Common myeloid progenitor, CD34-positive (primary cell): ENCODE measurements around the gene MTX1.

ENCODE experiments used
- CTCF ChIA-PET: fragments of 350-600 bp; sonication (Branson Sonifier 250); formaldehyde crosslinking; loops from one replicate; lab custom pipeline; 2021; ENCODE audit warnings: antibody characterized with exemption; lab: Charles Lee
- POLR2A ChIA-PET: fragments of 350-600 bp; sonication (Branson Sonifier 250); formaldehyde crosslinking; loops from one replicate; lab custom pipeline; 2021; ENCODE audit warnings: antibody characterized with exemption; lab: Charles Lee
- DNase-seq, 3 donors: peaks; one replicate each; pipeline versions ENCODE4 v3.0.0 to v3.0.0-alpha.2; 2013
- H3K27ac ChIP-seq, 2 experiments: 1 replicate in 1 of 2; 2 replicates in 1 of 2; pipeline ENCODE4 v1.7.0; 2013; ENCODE audit warnings: inconsistent platforms in 2 of 2, low read length in 2 of 2, mild to moderate bottlenecking in 2 of 2, low read depth in 1 of 2, moderate library complexity in 1 of 2; ENCODE audit not compliant: severe bottlenecking in 2 of 2, insufficient read depth in 1 of 2, poor library complexity in 1 of 2
- H3K27me3 ChIP-seq, 5 experiments: replicated peaks in 2 of 5; 1 replicate in 3 of 5; 2 replicates in 2 of 5; pipeline versions ENCODE4 v1.6.1 to v1.7.0; 2013; ENCODE audit warnings: low read length in 4 of 5, mild to moderate bottlenecking in 2 of 5, moderate library complexity in 2 of 5, inconsistent platforms in 1 of 5; ENCODE audit not compliant: insufficient read depth in 5 of 5, control insufficient read depth in 4 of 5
- H3K36me3 ChIP-seq, 4 experiments: 1 replicate in 2 of 4; 2 replicates in 2 of 4; pipeline versions ENCODE4 v1.6.1 to v1.7.0; 2013; ENCODE audit warnings: low read length in 3 of 4, control low read depth in 1 of 4, mild to moderate bottlenecking in 1 of 4; ENCODE audit not compliant: control insufficient read depth in 4 of 4, insufficient read depth in 4 of 4
- H3K4me1 ChIP-seq, 4 experiments: 1 replicate in 3 of 4; 2 replicates in 1 of 4; pipeline versions ENCODE4 v1.6.1 to v1.7.1; 2013; ENCODE audit warnings: low read length in 3 of 4, mild to moderate bottlenecking in 3 of 4, control low read depth in 1 of 4, inconsistent platforms in 1 of 4, moderate library complexity in 1 of 4; ENCODE audit not compliant: control insufficient read depth in 4 of 4, insufficient read depth in 4 of 4; ENCODE audit errors: control extremely low read depth in 1 of 4
- H3K4me3 ChIP-seq, 7 experiments: 1 replicate in 4 of 7; 2 replicates in 3 of 7; pipeline versions ENCODE4 v1.5.1 to v1.7.0; 2013; ENCODE audit warnings: mild to moderate bottlenecking in 7 of 7, low read length in 6 of 7, moderate library complexity in 6 of 7, inconsistent platforms in 2 of 7, low read depth in 2 of 7, control low read depth in 1 of 7; ENCODE audit not compliant: insufficient read depth in 4 of 7, control insufficient read depth in 1 of 7; ENCODE audit errors: extremely low read depth in 1 of 7
- H3K9me3 ChIP-seq, 5 experiments: 1 replicate in 4 of 5; 2 replicates in 1 of 5; pipeline versions ENCODE4 v1.6.1 to v1.7.1; 2013; ENCODE audit warnings: low read length in 4 of 5, mild to moderate bottlenecking in 2 of 5, inconsistent platforms in 1 of 5, low read depth in 1 of 5, moderate library complexity in 1 of 5; ENCODE audit not compliant: control insufficient read depth in 4 of 5, insufficient read depth in 2 of 5; ENCODE audit errors: control extremely low read depth in 1 of 5
- WGBS: methylation state at CpG from one replicate; pipeline ENCODE4 v1.1.5; 2013; ENCODE audit not compliant: insufficient coverage; 5-methylcytosine and 5-hydroxymethylcytosine counted together

The MTX1 gene

GRCh38 chr1:155177192-155177917, 31.1 kb upstream of the MTX1 start:
- no peak overlapping the region for H3K27ac ChIP-seq
- no peak overlapping the region for H3K4me3 ChIP-seq
- DNase-seq, result no peak
- ChIA-PET CTCF (interaction anchor here (0.7 to 9.5 kb wide), 16 partner anchors 10 to 415 kb away, joined by 3 to 130 read pairs (median 4); partner anchors contain the start of genes FDPS, MTX1 and THBS3), POLR2A (no interaction called here)
- H3K4me1 ChIP-seq, result peaks cover 0 to 42% (median 34%) of the 10 kb centered on the region in 4 experiments
- H3K9me3 ChIP-seq, result no peaks in the 10 kb centered on the region
- H3K27me3 ChIP-seq, result no peaks in the 10 kb centered on the region
- H3K36me3 ChIP-seq, result peaks cover 7 to 53% (median 19%) of the 10 kb centered on the region in 4 experiments
- WGBS, result 87% methylated on average over 10 of the region's 11 CpGs

- no peaks in the 10 kb centered on the region for H3K9me3 ChIP-seq
- H3K27ac ChIP-seq, result no peak overlapping the region
- 96% methylated on average over 9 of the region's 9 CpGs for WGBS
- H3K36me3 ChIP-seq, result peaks cover 7 to 54% (median 19%) of the 10 kb centered on the region in 4 experiments
- ChIA-PET POLR2A (no interaction called here), CTCF (interaction anchor here (1.0 to 9.5 kb wide), 12 partner anchors 10 to 414 kb away, joined by 3 to 130 read pairs (median 5); partner anchors contain the start of genes MTX1 and THBS3)
- no peak for DNase-seq
- H3K27me3 ChIP-seq, result no peaks in the 10 kb centered on the region
- no peak overlapping the region for H3K4me3 ChIP-seq
- H3K4me1 ChIP-seq, result peaks cover 0 to 39% (median 30%) of the 10 kb centered on the region in 4 experiments
These were observed 30.6 kb upstream of the MTX1 start for GRCh38 chr1:155177918-155178281.

GRCh38 chr1:155178441-155179111, 29.9 kb upstream of the MTX1 start:
- CTCF ChIA-PET, result interaction anchor here (0.9 to 9.5 kb wide), 7 partner anchors 9 to 413 kb away, joined by 3 to 130 read pairs (median 5); partner anchors contain the start of genes MTX1 and THBS3
- WGBS, result 92% methylated on average over 27 of the region's 30 CpGs
- H3K27me3 ChIP-seq, result no peaks in the 10 kb centered on the region
- no peak for DNase-seq
- H3K36me3 ChIP-seq, result peaks cover 7 to 58% (median 19%) of the 10 kb centered on the region in 4 experiments
- H3K27ac ChIP-seq, result no peak overlapping the region
- H3K4me1 ChIP-seq, result peaks cover 0 to 36% (median 26%) of the 10 kb centered on the region in 4 experiments
- H3K4me3 ChIP-seq, result no peak overlapping the region
- POLR2A ChIA-PET, result no interaction called here
- H3K9me3 ChIP-seq, result no peaks in the 10 kb centered on the region

- no peak for DNase-seq
- H3K9me3 ChIP-seq, result no peaks in the 10 kb centered on the region
- 96% methylated on average over 25 of the region's 31 CpGs for WGBS
- H3K4me3 ChIP-seq, result no peak overlapping the region
- no peaks in the 10 kb centered on the region for H3K27me3 ChIP-seq
- H3K4me1 ChIP-seq, result peaks cover 0 to 28% (median 19%) of the 10 kb centered on the region in 4 experiments
- no peak overlapping the region for H3K27ac ChIP-seq
- H3K36me3 ChIP-seq, result peaks cover 7 to 63% (median 19%) of the 10 kb centered on the region in 4 experiments
- ChIA-PET CTCF (interaction anchor here (0.9 to 9.5 kb wide), 5 partner anchors 10 to 91 kb away, joined by 3 to 130 read pairs (median 4); no protein-coding TSS in a partner anchor), POLR2A (no interaction called here)
These were observed 29.1 kb upstream of the MTX1 start for GRCh38 chr1:155179112-155180031.

- H3K9me3 ChIP-seq, result no peaks in the 10 kb centered on the region
- peaks cover 0 to 9% (median 6%) of the 10 kb centered on the region in 4 experiments for H3K4me1 ChIP-seq
- no peak overlapping the region for H3K4me3 ChIP-seq
- H3K36me3 ChIP-seq, result peaks cover 7 to 67% (median 20%) of the 10 kb centered on the region in 4 experiments
- ChIA-PET CTCF (interaction anchor here (9.5 kb wide), 1 partner anchor 13 kb away, joined by 130 read pairs; no protein-coding TSS in a partner anchor), POLR2A (no interaction called here)
- DNase-seq, result no peak
- over 99% methylated on average over 17 of the region's 18 CpGs for WGBS
- H3K27me3 ChIP-seq, result no peaks in the 10 kb centered on the region
- H3K27ac ChIP-seq, result no peak overlapping the region
These were observed 27.0 kb upstream of the MTX1 start for GRCh38 chr1:155181371-155182051.

GRCh38 chr1:155182052-155182550, 26.4 kb upstream of the MTX1 start:
- ChIA-PET CTCF (no interaction called here), POLR2A (no interaction called here)
- Histone ChIP-seq H3K27me3 (no peaks in the 10 kb centered on the region), H3K36me3 (peaks cover 7 to 63% (median 19%) of the 10 kb centered on the region in 4 experiments), H3K9me3 (no peaks in the 10 kb centered on the region), H3K4me1 (peaks cover 0 to 9% (median under 1%) of the 10 kb centered on the region in 4 experiments), H3K4me3 (no peak overlapping the region), H3K27ac (no peak overlapping the region)
- 100% methylated on average over 5 of the region's 7 CpGs for WGBS
- no peak for DNase-seq
